ENCODE measurements around the gene HES2.
"Not testable (repeated sequence)": the region's sequence is repeated elsewhere in the genome, so short reads cannot be mapped to it uniquely, and the experiment has no call there.

HES2 gene

DNA sequence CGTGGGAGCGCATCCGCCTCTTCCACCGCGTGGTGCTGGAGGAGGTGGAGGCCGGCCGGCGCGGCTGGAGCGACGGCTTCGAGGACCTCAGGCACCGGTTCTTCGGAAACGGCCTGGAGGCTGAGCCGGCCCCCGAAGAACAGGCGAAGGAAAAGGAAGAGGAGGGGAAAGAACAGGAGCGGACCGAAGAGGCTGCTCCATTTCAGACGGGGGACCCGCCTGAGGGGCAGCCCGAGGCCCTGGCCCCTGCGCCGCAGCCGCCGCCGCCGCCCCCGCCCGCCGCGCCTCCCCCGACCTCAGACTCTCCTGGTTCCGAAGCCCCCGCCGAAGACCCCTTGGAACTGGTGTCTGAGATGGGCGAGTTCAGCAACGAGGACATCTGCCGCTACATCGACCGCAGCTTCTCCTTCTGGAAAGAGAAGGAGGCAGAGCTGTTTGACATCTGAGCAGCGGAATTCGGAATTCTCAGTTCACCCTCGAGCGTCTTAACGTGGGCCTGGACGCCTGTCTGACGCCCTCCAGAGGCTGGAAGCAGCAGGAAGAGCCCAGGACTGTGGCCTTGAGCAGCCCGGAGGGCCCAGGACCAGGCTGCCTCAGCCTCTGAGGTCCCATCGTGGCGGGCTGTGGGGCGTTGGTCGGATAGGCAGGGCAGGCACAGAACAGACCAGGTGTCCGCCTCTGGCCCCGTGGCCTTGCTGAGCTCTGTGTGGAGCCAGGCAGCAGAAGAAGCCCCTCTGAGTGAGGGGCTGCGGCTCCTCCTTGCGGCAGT, 36.2 kb upstream of the HES2 start:
- H3K27ac ChIP-seq; DNase-seq; H3K4me3 ChIP-seq (ENCODE audit: low read depth, low read length); H3K36me3 ChIP-seq (replicated peaks); in situ Hi-C loops (cut with HindIII; ENCODE audit: low pct_ligation_motif_present, low sequenced_read_pairs): not testable (repeated sequence)
- H3K27me3 ChIP-seq (replicated peaks), result peaks cover 54% of the 10 kb centered on the region
- TF ChIP-seq, protein P1, sequence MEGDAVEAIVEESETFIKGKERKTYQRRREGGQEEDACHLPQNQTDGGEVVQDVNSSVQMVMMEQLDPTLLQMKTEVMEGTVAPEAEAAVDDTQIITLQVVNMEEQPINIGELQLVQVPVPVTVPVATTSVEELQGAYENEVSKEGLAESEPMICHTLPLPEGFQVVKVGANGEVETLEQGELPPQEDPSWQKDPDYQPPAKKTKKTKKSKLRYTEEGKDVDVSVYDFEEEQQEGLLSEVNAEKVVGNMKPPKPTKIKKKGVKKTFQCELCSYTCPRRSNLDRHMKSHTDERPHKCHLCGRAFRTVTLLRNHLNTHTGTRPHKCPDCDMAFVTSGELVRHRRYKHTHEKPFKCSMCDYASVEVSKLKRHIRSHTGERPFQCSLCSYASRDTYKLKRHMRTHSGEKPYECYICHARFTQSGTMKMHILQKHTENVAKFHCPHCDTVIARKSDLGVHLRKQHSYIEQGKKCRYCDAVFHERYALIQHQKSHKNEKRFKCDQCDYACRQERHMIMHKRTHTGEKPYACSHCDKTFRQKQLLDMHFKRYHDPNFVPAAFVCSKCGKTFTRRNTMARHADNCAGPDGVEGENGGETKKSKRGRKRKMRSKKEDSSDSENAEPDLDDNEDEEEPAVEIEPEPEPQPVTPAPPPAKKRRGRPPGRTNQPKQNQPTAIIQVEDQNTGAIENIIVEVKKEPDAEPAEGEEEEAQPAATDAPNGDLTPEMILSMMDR (IDR thresholded peaks at IDR 0.05; ENCODE audit: low read depth, low read length, missing control alignments), result peak; percentile 9

DNA sequence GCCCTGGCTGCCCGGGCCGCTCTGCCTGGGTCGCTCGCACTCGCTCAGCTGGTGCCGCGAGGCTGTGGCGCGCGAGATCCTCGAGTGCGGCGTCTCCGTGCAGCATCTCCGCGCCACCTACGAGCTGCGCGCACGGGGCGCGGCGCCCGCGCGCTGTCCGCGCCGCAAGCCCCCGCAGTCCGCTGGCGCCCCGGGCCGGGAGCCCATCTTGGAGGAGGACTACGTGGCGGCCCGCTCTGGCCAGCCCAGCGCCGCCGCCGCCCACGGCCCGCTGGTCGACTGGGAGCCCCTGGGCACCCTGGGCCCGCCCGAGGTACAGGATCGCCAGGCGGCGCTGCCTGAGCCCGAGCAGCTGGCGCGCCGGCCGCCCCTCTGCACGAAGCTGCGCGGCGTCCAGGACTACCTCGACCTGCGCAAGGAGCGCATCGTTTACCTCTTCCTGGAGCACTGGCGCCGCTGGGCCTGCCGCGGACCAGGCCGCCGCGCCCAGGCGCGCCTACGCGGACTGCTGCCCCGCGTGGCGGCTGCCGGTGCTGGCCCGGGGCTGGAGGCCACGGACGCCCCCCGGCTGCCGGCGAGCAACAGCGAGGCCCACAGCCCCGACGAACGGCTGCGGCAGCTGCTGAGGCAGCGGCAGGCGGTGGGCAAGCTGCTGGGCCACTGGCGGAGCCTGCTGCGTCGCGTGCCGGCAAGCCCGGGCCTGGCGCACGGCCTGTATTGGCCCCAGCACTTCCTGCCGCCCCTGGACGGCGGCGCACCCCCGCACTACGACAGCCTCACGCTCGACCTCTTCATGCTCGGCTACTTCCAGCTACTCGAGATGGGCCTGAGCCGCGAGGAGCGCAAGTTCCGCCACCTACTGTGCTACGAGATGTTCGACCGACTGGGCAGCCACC, 35.4 kb upstream of the HES2 start:
- Histone ChIP-seq H3K4me3 (ENCODE audit: low read depth, low read length) (no peak overlapping the region), H3K36me3 (replicated peaks) (no peaks in the 10 kb centered on the region), H3K27ac (no peak overlapping the region), H3K27me3 (replicated peaks) (peaks cover 61% of the 10 kb centered on the region)
- TF ChIP-seq, protein P1 (IDR thresholded peaks at IDR 0.05; ENCODE audit: low read depth, low read length, missing control alignments), result no peak
- no peak for DNase-seq
- in situ Hi-C loops (cut with HindIII; ENCODE audit: low pct_ligation_motif_present, low sequenced_read_pairs), result no loop called here

DNA sequence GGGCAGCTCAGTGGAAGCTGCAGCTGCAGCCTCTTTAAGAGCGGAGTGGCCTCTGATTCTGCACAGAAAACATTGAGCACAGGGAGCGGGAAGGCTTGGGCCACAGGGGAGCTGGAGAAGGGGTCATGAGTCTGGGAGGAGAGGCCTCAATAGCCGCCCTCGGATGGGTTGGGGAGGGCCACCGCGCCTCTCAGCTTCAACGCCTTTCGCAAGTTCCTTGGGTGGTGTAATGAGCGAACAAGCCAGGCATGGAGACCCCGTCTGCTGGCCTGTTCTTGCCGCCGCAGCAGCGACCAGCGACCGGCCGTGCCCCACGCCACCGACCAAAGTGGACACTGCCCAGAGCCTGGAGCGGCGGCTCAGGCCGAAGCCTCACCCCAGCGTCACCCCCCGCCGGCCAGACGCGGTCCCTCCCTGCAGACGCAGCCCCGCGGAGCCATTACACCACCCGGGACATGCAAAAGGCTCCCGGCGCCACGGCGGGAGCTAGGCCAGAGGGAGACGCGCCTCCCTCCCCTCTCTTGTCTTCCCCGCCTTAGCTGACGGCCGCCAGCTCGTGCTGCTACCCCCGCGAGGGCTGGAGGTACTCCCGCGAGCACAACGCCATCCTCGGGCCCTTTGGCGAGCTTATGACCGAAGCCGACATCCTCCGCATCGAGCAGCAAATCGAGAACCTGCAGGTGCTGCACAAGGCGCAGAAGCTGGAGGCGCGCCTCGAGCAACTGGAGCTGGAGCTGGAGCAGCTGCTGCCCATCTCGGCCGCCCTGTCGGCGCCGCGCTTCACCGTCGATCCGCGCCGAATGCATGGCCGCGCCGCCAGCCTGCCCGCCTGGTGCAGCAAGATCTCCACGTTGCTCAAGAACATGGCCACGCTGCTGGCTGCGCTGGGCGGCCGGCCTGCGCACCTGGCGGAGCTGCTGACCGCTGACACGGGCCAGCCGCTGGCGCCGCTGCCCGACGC, 34.5 kb upstream of the HES2 start:
- H3K36me3 ChIP-seq (replicated peaks); H3K27ac ChIP-seq; H3K4me3 ChIP-seq (ENCODE audit: low read depth, low read length); DNase-seq; in situ Hi-C loops (cut with HindIII; ENCODE audit: low pct_ligation_motif_present, low sequenced_read_pairs): not testable (repeated sequence)
- H3K27me3 ChIP-seq (replicated peaks), result peaks cover 68% of the 10 kb centered on the region

DNA sequence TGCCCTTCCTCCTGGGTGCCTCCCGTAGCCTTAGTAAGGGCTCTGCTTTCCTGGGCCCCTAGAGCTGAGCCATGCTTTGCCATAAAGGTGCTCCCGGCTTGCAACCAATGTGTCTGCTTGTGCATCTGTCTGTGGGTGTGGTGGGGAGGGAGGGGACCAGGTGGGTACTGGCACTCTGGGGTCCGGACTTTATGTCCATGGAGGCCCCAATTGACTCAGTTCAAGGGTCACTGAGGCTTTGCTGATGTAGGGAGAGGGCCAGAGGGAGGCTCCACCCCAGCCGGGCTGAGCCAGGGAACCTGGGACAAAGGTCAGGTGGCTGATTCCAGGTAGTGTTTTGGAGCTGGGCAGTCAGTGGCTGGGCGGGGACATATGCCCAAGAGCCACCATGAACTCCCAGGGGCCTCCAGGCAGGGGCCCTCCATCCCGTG, 31.2 kb upstream of the HES2 start:
- in situ Hi-C loops (cut with HindIII; ENCODE audit: low pct_ligation_motif_present, low sequenced_read_pairs), result no loop called here
- Histone ChIP-seq H3K27ac (no peak overlapping the region), H3K4me3 (ENCODE audit: low read depth, low read length) (no peak overlapping the region), H3K36me3 (replicated peaks) (no peaks in the 10 kb centered on the region), H3K27me3 (replicated peaks) (peaks cover 90% of the 10 kb centered on the region)
- DNase-seq, result no peak
- TF ChIP-seq, protein P1 (IDR thresholded peaks at IDR 0.05; ENCODE audit: low read depth, low read length, missing control alignments), result no peak

DNA sequence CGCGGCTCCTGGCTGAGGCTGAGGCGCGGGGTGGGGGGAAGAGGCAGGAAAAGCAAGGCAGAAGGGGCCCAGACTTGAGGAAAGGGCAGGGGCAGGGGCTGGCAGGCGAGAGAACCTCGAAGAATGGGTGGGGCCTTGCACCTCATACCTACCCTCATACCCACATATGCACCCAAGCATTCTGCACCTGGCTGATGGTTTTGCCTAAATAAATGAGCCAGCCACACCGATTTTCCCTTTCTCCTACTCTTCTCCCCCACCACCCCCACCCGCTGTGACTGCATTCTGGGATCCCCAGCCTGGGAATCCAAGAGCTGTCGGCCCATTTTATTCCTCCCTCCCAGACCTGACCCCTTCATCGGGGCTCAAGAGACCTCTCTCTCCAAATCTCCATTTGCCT, 30.8 kb upstream of the HES2 start:
- DNase-seq; H3K36me3 ChIP-seq (replicated peaks); in situ Hi-C loops (cut with HindIII; ENCODE audit: low pct_ligation_motif_present, low sequenced_read_pairs); H3K27ac ChIP-seq; H3K4me3 ChIP-seq (ENCODE audit: low read depth, low read length): not testable (repeated sequence)
- H3K27me3 ChIP-seq (replicated peaks), result peaks cover 85% of the 10 kb centered on the region

DNA sequence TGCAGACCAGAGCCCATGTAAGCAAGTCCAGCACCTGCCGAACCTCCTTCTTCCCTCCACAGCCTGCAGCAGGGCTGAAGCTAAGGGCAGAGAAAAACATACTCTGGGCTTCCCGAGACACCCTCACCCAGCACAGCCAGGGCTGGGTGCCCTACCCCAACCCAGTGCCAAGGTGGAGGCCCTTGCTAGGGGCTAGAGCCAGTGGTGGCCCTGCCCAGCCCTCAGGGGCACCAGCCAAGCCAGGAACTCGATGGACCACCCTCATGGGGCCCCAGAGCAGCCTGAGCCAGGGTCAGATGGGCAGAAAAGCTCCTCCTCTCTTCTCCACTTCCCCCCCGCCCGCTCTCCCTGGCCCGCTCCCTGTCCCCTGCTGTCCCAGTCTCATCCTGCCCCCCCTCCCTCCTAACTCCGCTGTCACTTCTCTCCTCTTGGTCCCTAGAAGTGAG, 30.3 kb upstream of the HES2 start:
- TF ChIP-seq, protein P1 (IDR thresholded peaks at IDR 0.05; ENCODE audit: low read depth, low read length, missing control alignments), result no peak
- DNase-seq, result no peak
- no peaks in the 10 kb centered on the region for H3K36me3 ChIP-seq (replicated peaks)
- in situ Hi-C loops (cut with HindIII; ENCODE audit: low pct_ligation_motif_present, low sequenced_read_pairs), result no loop called here
- H3K27ac ChIP-seq, result no peak overlapping the region
- H3K4me3 ChIP-seq (ENCODE audit: low read depth, low read length), result no peak overlapping the region
- H3K27me3 ChIP-seq (replicated peaks), result peaks cover 81% of the 10 kb centered on the region
